K562 (cell line): Measurements from ENCODE around the gene C1QTNF9B. TPM values are rescaled to one million over a fixed set of nuclear protein-coding genes. Genes with fewer than 3 reads are reported as not detected.

ENCODE experiments used
- ATAC-seq: fragments of 200-7000 bp; cut with Tn5 transposase; 3 replicates; pipeline ENCODE4 v1.9.1; 2020; ENCODE audit warnings: moderate library complexity
- BruUV-seq: library from RNA; stranded (reverse); fragments of 400-500 nt; replicated peaks from 2 replicates; lab custom pipeline; 2021; lab: Mats Ljungman, UMichigan
- CTCF ChIA-PET: fragments of 300-600 bp; formaldehyde crosslinking; extraction: SDS; loops from one replicate; lab custom pipeline; 2021; ENCODE audit warnings: low intra/inter-chr PET ratio; lab: Yijun Ruan, JAX
- POLR2A ChIA-PET: fragments of 300-600, 350-650 bp; sonication (Branson Sonifier 250); formaldehyde crosslinking; extraction: SDS; loops from one replicate; lab custom pipeline; 2021; ENCODE audit warnings: antibody characterized with exemption, inconsistent platforms; lab: Yijun Ruan, JAX
- DNase-seq, 4 experiments: peaks; one replicate each; pipeline versions ENCODE4 v3.0.0 to v3.0.0-alpha.2; 2011 to 2018; ENCODE audit warnings: low spot score in 3 of 4, mixed read lengths in 3 of 4; ENCODE audit errors: extremely low read depth in 1 of 4
- FAIRE-seq: peaks from 2 replicates; lab custom pipeline; 2011; peaks lifted over from hg19 to GRCh38; lab: Jason Lieb, UNC
- H2AFZ ChIP-seq: 2 replicates; pipeline ENCODE4 v1.6.0; 2011; ENCODE audit warnings: low read depth, low read length, control low read depth, inconsistent platforms
- H3K27ac ChIP-seq: fragments of 200-600 bp; 3 replicates; pipeline ENCODE4 v1.8.0; 2011; ENCODE audit warnings: low read depth, mild to moderate bottlenecking, control low read depth, inconsistent platforms, low read length, moderate library complexity, mixed read lengths; ENCODE audit errors: extremely low read depth
- H3K27me3 ChIP-seq, 2 experiments: fragments of 300-600 bp in 1 of 2; 2 replicates in 1 of 2; 3 replicates in 1 of 2; pipeline versions ENCODE4 v1.6.0 to v1.8.0; 2011; ENCODE audit warnings: inconsistent platforms in 2 of 2, low read length in 2 of 2, mild to moderate bottlenecking in 1 of 2, mixed read lengths in 1 of 2, moderate library complexity in 1 of 2; ENCODE audit not compliant: control insufficient read depth in 2 of 2, insufficient read depth in 2 of 2
- H3K36me3 ChIP-seq: fragments of 300-600 bp; 3 replicates; pipeline ENCODE4 v1.8.0; 2011; ENCODE audit warnings: mild to moderate bottlenecking, low read length, inconsistent platforms; ENCODE audit not compliant: control insufficient read depth, insufficient read depth
- H3K4me1 ChIP-seq, 2 experiments: fragments of 200-600 bp in 1 of 2; replicated peaks in 1 of 2; 2 replicates in 1 of 2; 3 replicates in 1 of 2; pipeline versions ENCODE4 v1.5.1 to v1.8.0; 2011; ENCODE audit warnings: inconsistent platforms in 2 of 2, low read length in 2 of 2, mild to moderate bottlenecking in 1 of 2, mixed read lengths in 1 of 2, moderate library complexity in 1 of 2; ENCODE audit not compliant: control insufficient read depth in 2 of 2, insufficient read depth in 2 of 2
- H3K4me2 ChIP-seq: 2 replicates; pipeline ENCODE4 v1.6.1; 2011; ENCODE audit warnings: low read length, control low read depth, inconsistent platforms, mixed read lengths; ENCODE audit not compliant: insufficient read depth
- H3K4me3 ChIP-seq: fragments of 200-600 bp; sonication (generic), shearing (Covaris generic); 2 replicates; pipeline ENCODE4 v1.5.1; 2016; ENCODE audit warnings: control low read depth, inconsistent platforms
- H3K79me2 ChIP-seq: fragments of 200-600 bp; 3 replicates; pipeline ENCODE4 v1.8.0; 2011; ENCODE audit warnings: low read length, inconsistent platforms; ENCODE audit not compliant: control insufficient read depth, insufficient read depth
- H3K9ac ChIP-seq, 2 experiments: 2 replicates each; pipeline versions ENCODE4 v1.6.0 to v1.6.1; 2011; ENCODE audit warnings: low read depth in 2 of 2, low read length in 2 of 2, control low read depth in 1 of 2, inconsistent platforms in 1 of 2, mild to moderate bottlenecking in 1 of 2, mixed read lengths in 1 of 2; ENCODE audit not compliant: insufficient read depth in 1 of 2
- H3K9me1 ChIP-seq: one replicate; pipeline ENCODE4 v1.6.0; 2011; ENCODE audit warnings: inconsistent platforms, mild to moderate bottlenecking, low read length, moderate library complexity; ENCODE audit not compliant: control insufficient read depth, insufficient read depth
- H3K9me3 ChIP-seq: replicated peaks from 2 replicates; pipeline ENCODE4 v1.5.1; 2011; ENCODE audit warnings: low read depth, low read length, inconsistent platforms; ENCODE audit not compliant: control insufficient read depth, insufficient read depth
- H4K20me1 ChIP-seq: replicated peaks from 2 replicates; pipeline ENCODE4 v1.6.1; 2011; ENCODE audit warnings: low read length, inconsistent platforms, mixed read lengths; ENCODE audit not compliant: control insufficient read depth, insufficient read depth
- ASH1L ChIP-seq: fragments of 450-650 bp; IDR thresholded peaks from 2 replicates; pipeline ENCODE4 v1.6.1; 2018; ENCODE audit warnings: borderline replicate concordance, mild to moderate bottlenecking, low read depth; ENCODE audit not compliant: partially characterized antibody
- TRIM28 ChIP-seq: fragments of 450-650 bp; IDR thresholded peaks from 2 replicates; pipeline ENCODE4 v1.6.1; 2017
- YY1 ChIP-seq, 3 experiments: IDR thresholded peaks; 2 replicates each; pipeline ENCODE4 v1.6.1; 2011; ENCODE audit warnings: low read length in 2 of 3, mild to moderate bottlenecking in 2 of 3, moderate library complexity in 2 of 3, borderline replicate concordance in 1 of 3, control low read depth in 1 of 3, low read depth in 1 of 3; ENCODE audit not compliant: insufficient read depth in 3 of 3, insufficient replicate concordance in 2 of 3, control insufficient read depth in 1 of 3, insufficient read length in 1 of 3; ENCODE audit errors: extremely low read depth in 1 of 3
- ZNF175 ChIP-seq: fragments of 200-800 bp; sonication (Bioruptor generic); IDR thresholded peaks from 2 replicates; pipeline ENCODE4 v1.6.1; 2016; ENCODE audit warnings: low read depth, mild to moderate bottlenecking, missing genetic modification characterization, missing compliant biosample characterization
- ZNF584 ChIP-seq: fragments of 200-800 bp; sonication (Bioruptor generic); IDR thresholded peaks from 2 replicates; pipeline ENCODE4 v1.6.1; 2016; ENCODE audit warnings: low read depth, mild to moderate bottlenecking, missing genetic modification characterization, missing compliant biosample characterization
- WGBS: fragments of 100-300 bp; shearing (Covaris generic); methylation state at CpG from one replicate; pipeline ENCODE4 v1.1.6; 2016; ENCODE audit warnings: low coverage, mixed read lengths; ENCODE audit not compliant: insufficient coverage; ENCODE audit errors: missing lambda C conversion rate; 5-methylcytosine and 5-hydroxymethylcytosine counted together
- in situ Hi-C: fragments of 300-500 bp; cut with MboI; formaldehyde crosslinking; loops from 4 replicates; pipeline ENCODE4 v1.15.0; 2018; ENCODE audit warnings: inconsistent platforms, mixed read lengths
- intact Hi-C: fragments of 100-400 bp; cut with micrococcal nuclease; formaldehyde crosslinking; loops from 2 replicates; pipeline ENCODE4 v1.14.2; 2022
- polyA plus RNA-seq, 8 experiments: library from polyadenylated mRNA; depleted of rRNA in 4 of 8; stranded (reverse) in 5 of 8; unstranded in 3 of 8; fragments of >200 nt; fragmentation: Nextera tagmentation in 2 of 8; fragmentation: Illumina TruSeq in 1 of 8; extraction: Ambion mirVana in 2 of 8; extraction: Trizol in 1 of 8; gene quantifications; 2 replicates each; pipeline versions ENCODE4 v1.2.1 to v1.2.3, GENCODE V29; 2011 to 2014; ENCODE audit warnings: inconsistent platforms in 1 of 8, missing spikeins in 1 of 8
- total RNA-seq, 7 experiments: library from RNA; depleted of rRNA in 6 of 7; stranded (reverse); fragments of >200 nt in 6 of 7; fragmentation: Illumina TruSeq in 2 of 7; extraction: Trizol in 2 of 7; gene quantifications; 2 replicates each; pipeline versions ENCODE4 v1.2.1 to v1.2.3, GENCODE V29; 2011 to 2021; ENCODE audit warnings: low replicate concordance in 1 of 7

Gene C1QTNF9B
- total and polyA plus RNA-seq, 9 of the 15 experiments (the other 6 are each of a cell fraction or from before 2014, with no cell fraction given) = 0.14 to 0.94 (median 0.35) TPM; not detected in 3

DNA sequence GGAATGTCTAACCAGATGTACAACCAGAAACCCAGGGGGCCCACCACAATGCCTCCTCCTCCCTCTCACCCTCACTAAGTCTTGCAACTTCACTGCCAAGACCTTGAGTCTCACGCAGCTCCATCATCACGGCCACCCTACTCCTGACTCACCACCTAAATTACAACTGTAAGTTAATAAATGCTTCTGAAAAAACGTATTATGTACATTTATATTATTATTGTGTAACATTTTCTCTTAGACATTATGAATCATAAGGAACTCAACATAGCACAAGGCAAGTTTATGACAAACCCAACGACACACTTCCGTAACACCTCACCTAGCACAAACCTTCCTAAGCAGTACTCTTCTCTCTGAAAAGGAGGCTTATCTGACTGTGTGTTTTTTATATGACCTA is 28.8 kb downstream of the C1QTNF9B start (continued):
- TF ChIP-seq ZNF584 (CRISPR knock-in tag) (no peak), TRIM28 (no peak), ASH1L (no peak), ZNF175 (CRISPR knock-in tag) (no peak)
- TF ChIP-seq, all 486 proteins: peak for 0

DNA sequence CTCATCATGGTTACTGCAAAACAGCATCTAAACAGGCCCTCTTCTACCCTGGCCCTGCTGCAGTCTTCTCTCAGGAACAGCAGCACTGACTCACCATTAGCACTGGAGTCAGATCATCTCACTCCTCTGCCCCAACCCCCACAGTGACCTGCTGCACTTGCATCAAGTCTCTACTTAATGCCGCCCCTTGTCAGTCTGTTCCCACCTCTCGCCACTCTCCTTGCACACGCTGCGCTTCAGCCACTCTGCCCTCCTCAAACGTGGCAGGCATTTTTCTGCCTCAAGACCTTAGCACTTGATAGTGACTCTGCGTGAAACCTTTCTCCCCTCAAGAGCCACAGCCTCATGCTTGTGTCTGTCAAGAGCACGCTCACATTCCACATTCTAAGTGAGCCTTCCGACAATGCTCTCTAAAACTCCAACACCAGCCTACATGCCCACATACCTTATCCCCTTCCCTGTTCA is 30.2 kb downstream of the C1QTNF9B start:
- H3K4me2 ChIP-seq = no peak overlapping the region; the same call in 1 of the 2 replicates
- peaks cover 3% of the 10 kb centered on the region; the same call in 1 of the 3 replicates for H3K36me3 ChIP-seq
- H3K79me2 ChIP-seq = no peaks in the 10 kb centered on the region
- H3K27me3 ChIP-seq = no peaks in the 10 kb centered on the region
- H3K4me3 ChIP-seq = no peak overlapping the region
- no peaks in the 10 kb centered on the region for H3K9me3 ChIP-seq
- peak overlapping the region in 1 of 2 experiments; percentile 38; a peak in 1 of 4 replicates for H3K9ac ChIP-seq
- ChIA-PET POLR2A (no interaction called here), CTCF (no interaction called here)
- in situ Hi-C loops (no loop called here), intact Hi-C loops (no loop called here)
- H2AFZ ChIP-seq = peak overlapping the region; percentile 88
- peak; percentile 32 for FAIRE-seq
- no peaks in the 10 kb centered on the region for H3K9me1 ChIP-seq
- DNase-seq = peak in 3 of 4 experiments; percentile 12 to 45 (median 24)
- WGBS = 70% methylated on average over 8 of the region's 8 CpGs
- H4K20me1 ChIP-seq = no peaks in the 10 kb centered on the region
- peaks cover 11 to 17% of the 10 kb centered on the region in 2 experiments; a peak in 3 of 5 replicates for H3K4me1 ChIP-seq
- H3K27ac ChIP-seq = peak overlapping the region; percentile 79
- TF ChIP-seq YY1 (IDR thresholded peaks at IDR 0.05; ENCODE audit: borderline replicate concordance in 1 of 3, control insufficient read depth in 1 of 3, extremely low read depth in 1 of 3, insufficient read depth in 3 of 3, insufficient read length in 1 of 3, insufficient replicate concordance in 2 of 3, low read depth in 1 of 3, low read length in 2 of 3) = no peak
- ATAC-seq = peak; percentile 65
- no TSS peak for BruUV-seq
